Activated CD8-positive, alpha-beta T cell treated with anti-CD3 and anti-CD28 coated beads for 36 hours (primary cell): ENCODE results near the gene INPP4A. TPM values are rescaled to one million over a fixed set of nuclear protein-coding genes. Genes with fewer than 3 reads are reported as not detected.
"Not testable (repeated sequence)": the region's sequence is repeated elsewhere in the genome, so short reads cannot be mapped to it uniquely, and the experiment has no call there.

Experiments used
- ATAC-seq: fragments of 200-7000 bp; cut with Tn5 transposase; one replicate; pipeline ENCODE4 v1.10.0; 2021; ENCODE audit warnings: mild to moderate bottlenecking, moderate library complexity
- CTCF ChIA-PET: fragments of 350-600 bp; sonication (Branson Sonifier 250); formaldehyde crosslinking; loops from one replicate; lab custom pipeline; 2021; ENCODE audit warnings: antibody characterized with exemption; lab: Charles Lee
- POLR2A ChIA-PET: fragments of 350-600 bp; sonication (Branson Sonifier 250); formaldehyde crosslinking; loops from one replicate; lab custom pipeline; 2021; ENCODE audit warnings: antibody characterized with exemption; lab: Charles Lee
- DNase-seq: peaks from one replicate; pipeline ENCODE4 v3.0.0-alpha.2; 2020
- H3K27ac Mint-ChIP-seq: one replicate; pipeline ENCODE4 v1.8.0; 2021; ENCODE audit warnings: mild to moderate bottlenecking, mixed read lengths
- H3K27me3 Mint-ChIP-seq: one replicate; pipeline ENCODE4 v1.8.0; 2021; ENCODE audit warnings: mixed read lengths
- H3K36me3 Mint-ChIP-seq: one replicate; pipeline ENCODE4 v1.8.0; 2021; ENCODE audit warnings: low read depth, mixed read lengths
- H3K4me1 Mint-ChIP-seq: one replicate; pipeline ENCODE4 v1.8.0; 2021; ENCODE audit warnings: low read depth, mixed read lengths
- H3K4me3 Mint-ChIP-seq: one replicate; pipeline ENCODE4 v1.8.0; 2021; ENCODE audit warnings: mild to moderate bottlenecking, moderate library complexity, mixed read lengths
- H3K9me3 Mint-ChIP-seq: one replicate; pipeline ENCODE4 v1.8.0; 2021; ENCODE audit warnings: mixed read lengths
- intact Hi-C: fragments of 100-400 bp; cut with micrococcal nuclease; formaldehyde crosslinking; loops from one replicate; pipeline ENCODE4 v1.10.0; 2022
- total RNA-seq, 2 experiments: library from RNA; stranded (reverse); gene quantifications; one replicate each; pipeline ENCODE4 v1.2.3, GENCODE V29; 2021
- TF ChIP-seq, protein P1 (sequence below): fragments of 200-600 bp; IDR thresholded peaks from one replicate; pipeline ENCODE4 v1.8.0; 2022; ENCODE audit warnings: antibody characterized with exemption, mild to moderate bottlenecking

Gene INPP4A
- total RNA-seq, 2 experiments from 2014 or later: 46.7 to 46.9 TPM

DNA sequence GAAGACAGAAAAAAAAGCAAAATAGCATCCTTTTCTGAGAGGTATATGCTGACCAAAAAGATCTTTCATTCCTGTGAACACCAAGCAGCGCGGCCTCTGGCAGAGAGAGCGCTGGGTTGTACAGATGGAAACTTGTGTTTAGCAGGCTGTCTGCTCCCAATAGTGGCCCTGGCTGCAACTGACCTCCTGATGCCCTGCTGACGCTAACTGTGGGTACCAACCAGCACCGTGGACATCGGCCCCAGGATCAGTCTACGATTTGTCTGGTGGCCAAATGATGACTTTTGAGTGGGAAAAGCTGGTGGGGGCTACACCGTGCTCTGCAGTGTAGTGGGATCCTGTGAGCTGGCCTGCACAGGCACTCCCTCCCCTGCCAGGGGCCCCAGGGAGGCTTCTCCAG lies 147.9 kb downstream of the INPP4A start:
- ChIA-PET POLR2A (interaction anchor here (0.6 to 1.4 kb wide), 2 partner anchors 13 to 112 kb away, joined by 3 to 6 read pairs; no protein-coding TSS in a partner anchor), CTCF (interaction anchor here (1.3 kb wide), 1 partner anchor 9 kb away, joined by 5 read pairs; no protein-coding TSS in a partner anchor)
- ATAC-seq: no peak
- Mint-ChIP-seq H3K36me3 (peaks cover 53% of the 10 kb centered on the region), H3K27ac (no peak overlapping the region), H3K9me3 (peaks cover 5% of the 10 kb centered on the region), H3K27me3 (no peaks in the 10 kb centered on the region), H3K4me3 (no peak overlapping the region), H3K4me1 (peaks cover 10% of the 10 kb centered on the region)
- TF ChIP-seq, protein P1, sequence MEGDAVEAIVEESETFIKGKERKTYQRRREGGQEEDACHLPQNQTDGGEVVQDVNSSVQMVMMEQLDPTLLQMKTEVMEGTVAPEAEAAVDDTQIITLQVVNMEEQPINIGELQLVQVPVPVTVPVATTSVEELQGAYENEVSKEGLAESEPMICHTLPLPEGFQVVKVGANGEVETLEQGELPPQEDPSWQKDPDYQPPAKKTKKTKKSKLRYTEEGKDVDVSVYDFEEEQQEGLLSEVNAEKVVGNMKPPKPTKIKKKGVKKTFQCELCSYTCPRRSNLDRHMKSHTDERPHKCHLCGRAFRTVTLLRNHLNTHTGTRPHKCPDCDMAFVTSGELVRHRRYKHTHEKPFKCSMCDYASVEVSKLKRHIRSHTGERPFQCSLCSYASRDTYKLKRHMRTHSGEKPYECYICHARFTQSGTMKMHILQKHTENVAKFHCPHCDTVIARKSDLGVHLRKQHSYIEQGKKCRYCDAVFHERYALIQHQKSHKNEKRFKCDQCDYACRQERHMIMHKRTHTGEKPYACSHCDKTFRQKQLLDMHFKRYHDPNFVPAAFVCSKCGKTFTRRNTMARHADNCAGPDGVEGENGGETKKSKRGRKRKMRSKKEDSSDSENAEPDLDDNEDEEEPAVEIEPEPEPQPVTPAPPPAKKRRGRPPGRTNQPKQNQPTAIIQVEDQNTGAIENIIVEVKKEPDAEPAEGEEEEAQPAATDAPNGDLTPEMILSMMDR: no peak
- no peak for DNase-seq
- intact Hi-C loops: no loop called here

DNA sequence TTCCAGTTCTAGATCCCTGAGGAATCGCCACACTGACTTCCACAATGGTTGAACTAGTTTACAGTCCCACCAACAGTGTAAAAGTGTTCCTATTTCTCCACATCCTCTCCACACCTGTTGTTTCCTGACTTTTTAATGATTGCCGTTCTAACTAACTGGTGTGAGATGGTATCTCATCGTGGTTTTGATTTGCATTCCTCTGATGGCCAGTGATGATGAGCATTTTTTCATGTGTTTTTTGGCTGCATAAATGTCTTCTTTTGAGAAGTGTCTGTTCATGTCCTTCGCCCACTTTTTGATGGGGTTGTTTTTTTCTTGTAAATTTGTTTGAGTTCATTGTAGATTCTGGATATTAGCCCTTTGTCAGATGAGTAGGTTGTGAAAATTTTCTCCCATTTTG lies 150.0 kb downstream of the INPP4A start:
- H3K4me1 Mint-ChIP-seq: peaks cover 14% of the 10 kb centered on the region
- ATAC-seq, H3K9me3 Mint-ChIP-seq, H3K4me3 Mint-ChIP-seq, POLR2A ChIA-PET, CTCF ChIA-PET, DNase-seq, intact Hi-C loops, H3K27me3 Mint-ChIP-seq, H3K27ac Mint-ChIP-seq: not testable (repeated sequence)
- peaks cover 64% of the 10 kb centered on the region for H3K36me3 Mint-ChIP-seq

DNA sequence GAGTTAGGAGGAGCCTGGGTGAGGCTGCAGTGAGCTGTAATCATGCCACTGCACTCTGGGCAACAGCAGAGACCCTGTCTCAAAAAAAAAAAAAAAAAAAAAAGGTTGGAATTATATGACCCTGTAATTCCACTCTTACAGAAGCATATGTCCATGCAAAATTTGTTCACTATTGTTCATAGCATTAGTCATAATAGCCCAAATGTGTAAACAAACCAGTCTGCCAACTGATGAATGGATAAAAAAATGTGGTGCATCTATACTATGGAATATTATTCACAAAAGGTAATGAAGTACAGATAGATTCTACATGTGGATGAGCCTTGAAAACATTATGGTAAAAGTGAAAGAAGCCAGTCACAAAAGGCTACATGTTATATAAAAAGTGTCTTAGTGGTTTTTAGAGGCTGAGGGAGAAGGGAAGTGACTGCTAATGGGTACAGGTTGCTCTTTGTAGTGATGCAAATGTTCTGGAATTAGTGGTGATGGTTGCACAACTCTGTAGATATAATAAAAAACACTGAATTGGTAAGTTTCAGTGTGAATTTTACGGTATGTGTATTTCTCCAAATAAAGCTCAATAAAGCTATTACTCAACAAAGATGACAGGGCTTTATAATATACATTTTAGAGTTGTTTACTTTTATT lies 154.2 kb downstream of the INPP4A start:
- Mint-ChIP-seq H3K4me3 (no peak overlapping the region), H3K27ac (peak overlapping the region; percentile 69), H3K9me3 (peaks cover 3% of the 10 kb centered on the region), H3K36me3 (peaks cover 48% of the 10 kb centered on the region), H3K4me1 (peaks cover 17% of the 10 kb centered on the region), H3K27me3 (no peaks in the 10 kb centered on the region)
- no peak for ATAC-seq
- DNase-seq: no peak
- POLR2A ChIA-PET: interaction anchor here (1.1 to 1.6 kb wide), 2 partner anchors 10 kb away, joined by 3 read pairs; no protein-coding TSS in a partner anchor
- intact Hi-C loops: no loop called here
- CTCF ChIA-PET: interaction anchor here (1.2 kb wide), 1 partner anchor 186 kb away, joined by 3 read pairs; no protein-coding TSS in a partner anchor
- TF ChIP-seq, protein P1: no peak

DNA sequence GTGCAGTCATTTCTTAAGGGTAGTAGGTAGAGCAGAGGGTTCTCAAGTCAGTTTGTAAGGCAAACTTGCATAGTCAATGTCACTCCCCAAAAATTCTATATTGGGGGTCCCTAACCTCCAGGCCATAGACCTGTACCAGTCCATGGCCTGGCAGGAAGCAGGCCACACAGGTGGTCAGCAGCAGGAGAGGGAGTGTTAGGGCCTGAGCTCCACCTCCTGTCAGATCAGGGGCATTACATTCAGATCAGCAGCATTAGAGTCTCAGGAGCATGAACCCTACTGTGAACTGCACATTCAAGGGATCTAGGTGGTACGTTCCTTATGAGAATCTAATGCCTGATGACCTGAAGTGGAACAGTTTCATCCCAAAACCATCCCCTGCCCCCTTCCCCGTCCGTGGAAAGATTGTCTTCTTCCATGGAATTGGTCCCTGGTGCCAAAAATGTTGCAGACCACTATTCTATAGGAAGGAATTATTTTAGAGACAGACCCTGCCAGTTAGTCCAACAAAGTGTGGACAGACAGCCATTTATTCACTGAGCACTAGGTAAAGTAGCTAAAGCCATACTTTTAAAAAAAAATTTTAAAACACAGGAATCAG lies 157.0 kb downstream of the INPP4A start:
- DNase-seq (peak; percentile 32), ATAC-seq (peak; percentile 88)
- POLR2A ChIA-PET: no interaction called here
- intact Hi-C loops: loop anchor here (5.0 kb wide), 1 partner anchor 189 kb away; no protein-coding TSS in a partner anchor
- CTCF ChIA-PET: interaction anchor here (1.6 kb wide), 1 partner anchor 9 kb away, joined by 5 read pairs; no protein-coding TSS in a partner anchor
- peak overlapping the region; percentile 32 for H3K27ac Mint-ChIP-seq
- TF ChIP-seq, protein P1: peak; percentile 73
- H3K4me3 Mint-ChIP-seq: no peak overlapping the region
- peaks cover 34% of the 10 kb centered on the region for H3K36me3 Mint-ChIP-seq
- no peaks in the 10 kb centered on the region for H3K27me3 Mint-ChIP-seq
- H3K4me1 Mint-ChIP-seq: peaks cover 41% of the 10 kb centered on the region
- H3K9me3 Mint-ChIP-seq: no peaks in the 10 kb centered on the region

DNA sequence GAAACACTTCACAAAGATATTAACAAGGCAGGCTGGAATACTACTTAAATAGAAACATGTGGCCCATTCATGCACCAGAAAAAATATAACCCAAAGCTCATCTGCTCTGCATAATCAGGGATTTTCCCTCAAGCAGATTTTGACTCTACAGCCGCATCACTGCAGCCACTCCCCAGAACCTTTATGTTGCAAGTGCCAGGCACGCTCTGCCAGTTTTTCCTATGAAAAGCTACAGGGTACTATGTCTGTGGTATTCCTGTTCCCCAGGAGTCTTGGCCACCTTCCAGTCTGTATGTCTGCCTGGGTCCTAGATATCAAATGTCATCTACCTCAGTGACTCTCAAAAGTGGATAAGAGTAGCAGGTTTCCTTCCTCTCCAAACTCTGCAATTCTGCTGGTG lies 159.9 kb downstream of the INPP4A start:
- no peaks in the 10 kb centered on the region for H3K27me3 Mint-ChIP-seq
- TF ChIP-seq, protein P1: no peak
- no peak overlapping the region for H3K4me3 Mint-ChIP-seq
- H3K9me3 Mint-ChIP-seq: no peaks in the 10 kb centered on the region
- no peak for DNase-seq
- intact Hi-C loops: loop anchor here (5.0 kb wide), 1 partner anchor 192 kb away; no protein-coding TSS in a partner anchor
- ChIA-PET CTCF (interaction anchor here (1.1 to 1.8 kb wide), 3 partner anchors 26 to 116 kb away, joined by 3 to 4 read pairs (median 3); no protein-coding TSS in a partner anchor), POLR2A (interaction anchor here (1.0 to 2.1 kb wide), 2 partner anchors 13 to 28 kb away, joined by 4 to 6 read pairs; no protein-coding TSS in a partner anchor)
- H3K36me3 Mint-ChIP-seq: peaks cover 21% of the 10 kb centered on the region
- no peak for ATAC-seq
- peaks cover 37% of the 10 kb centered on the region for H3K4me1 Mint-ChIP-seq
- peak overlapping the region; percentile 19 for H3K27ac Mint-ChIP-seq
